GM18861 (cell line): ENCODE data around the gene PLEKHA7.
"Not testable (repeated sequence)": the region's sequence is repeated elsewhere in the genome, so short reads cannot be mapped to it uniquely, and the experiment has no call there.

ENCODE experiments used
- ATAC-seq: cut with Tn5 transposase; IDR thresholded peaks from one replicate; pipeline ENCODE4 v1.9.1; 2021; ENCODE audit not compliant: unreplicated experiment

Gene PLEKHA7

DNA sequence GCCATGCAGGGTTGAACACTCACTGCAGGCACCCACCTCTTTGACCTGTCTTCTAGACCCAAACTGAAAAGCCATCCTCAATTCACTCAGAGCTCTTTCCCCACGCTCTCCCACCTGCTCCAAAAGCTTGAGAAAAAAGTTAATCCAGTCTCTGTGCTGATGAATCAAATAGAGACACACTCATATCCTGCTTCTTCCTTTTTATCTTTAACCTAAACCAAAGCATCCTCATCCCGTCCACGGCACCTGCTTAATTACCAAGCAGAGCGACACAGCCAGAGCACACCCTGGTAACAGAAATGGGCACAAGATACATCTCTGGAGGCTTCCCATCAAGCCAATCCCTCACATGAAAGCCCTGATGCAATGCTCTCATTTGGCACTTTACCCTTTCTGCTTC lies 102.6 kb downstream of the PLEKHA7 start:
- ATAC-seq: no peak

DNA sequence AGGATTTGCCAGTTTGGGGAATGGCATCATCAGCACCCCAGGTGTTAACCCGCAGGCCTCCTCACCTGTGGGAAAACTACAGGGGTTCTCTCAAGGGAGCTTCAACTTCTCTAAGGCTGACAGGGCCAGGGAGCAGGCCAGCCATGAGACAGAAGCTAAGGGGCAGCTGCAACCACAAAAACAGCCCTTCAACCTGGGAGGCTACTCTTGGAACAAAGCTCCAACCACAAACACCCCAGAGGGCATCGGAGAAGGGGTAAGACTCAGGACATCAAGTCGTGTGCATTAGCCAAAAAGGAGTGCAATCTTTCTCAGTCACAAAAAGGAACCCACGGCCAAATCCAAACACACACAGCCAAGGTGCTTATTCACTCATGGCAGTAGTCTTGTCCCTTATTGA lies 103.0 kb downstream of the PLEKHA7 start:
- ATAC-seq: no peak

DNA sequence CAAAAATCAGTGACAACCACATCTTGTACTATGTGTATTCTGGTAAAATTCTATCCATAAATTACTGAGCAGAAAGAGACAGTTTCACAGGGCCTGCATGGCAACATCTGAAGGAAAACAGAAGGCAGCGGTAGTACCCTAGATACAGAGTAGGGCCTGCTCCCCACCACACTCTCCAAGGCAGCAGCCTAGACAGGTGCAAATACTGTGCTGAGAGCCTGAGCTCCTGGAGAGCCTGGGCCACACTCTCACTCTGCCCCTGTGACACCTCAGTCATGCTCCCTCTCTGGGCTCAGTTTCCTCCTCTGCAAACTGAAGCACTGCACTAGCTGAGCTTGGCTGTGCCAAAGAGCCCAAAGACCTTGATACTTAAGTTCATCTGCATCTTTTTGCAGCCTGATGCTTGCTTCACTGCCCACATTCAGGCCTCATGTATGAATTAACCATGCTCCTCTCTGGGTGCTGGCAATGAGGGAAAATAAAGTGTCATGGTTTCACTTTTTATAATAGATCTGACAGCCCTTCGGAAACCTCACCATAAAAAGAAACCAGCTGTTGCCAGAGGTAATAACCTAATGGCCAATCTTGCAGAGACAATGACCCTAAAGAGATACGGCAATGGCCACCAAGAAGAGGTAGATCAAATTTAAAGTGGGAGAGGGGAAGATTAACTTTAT lies 104.7 kb downstream of the PLEKHA7 start:
- peak; percentile 90 for ATAC-seq

DNA sequence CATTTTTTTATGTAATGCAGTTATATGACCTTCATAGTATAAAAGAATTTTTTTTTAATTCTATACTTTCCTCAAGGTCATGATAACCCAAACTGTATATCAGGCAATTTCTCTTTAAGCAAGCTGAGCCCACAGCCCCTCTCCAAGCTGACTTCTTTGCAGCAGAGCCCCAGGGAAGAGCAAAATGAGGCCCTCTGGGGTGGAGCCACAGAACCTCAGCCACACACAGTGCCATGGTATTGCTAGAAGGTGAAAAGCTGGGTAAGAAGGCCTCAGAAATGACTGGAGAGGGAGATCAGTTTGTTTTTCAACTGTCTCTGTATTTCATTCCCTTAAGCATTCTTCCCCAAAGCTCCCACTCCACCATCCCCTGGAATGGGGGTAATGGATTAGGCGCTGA lies 108.8 kb downstream of the PLEKHA7 start:
- ATAC-seq: no peak

DNA sequence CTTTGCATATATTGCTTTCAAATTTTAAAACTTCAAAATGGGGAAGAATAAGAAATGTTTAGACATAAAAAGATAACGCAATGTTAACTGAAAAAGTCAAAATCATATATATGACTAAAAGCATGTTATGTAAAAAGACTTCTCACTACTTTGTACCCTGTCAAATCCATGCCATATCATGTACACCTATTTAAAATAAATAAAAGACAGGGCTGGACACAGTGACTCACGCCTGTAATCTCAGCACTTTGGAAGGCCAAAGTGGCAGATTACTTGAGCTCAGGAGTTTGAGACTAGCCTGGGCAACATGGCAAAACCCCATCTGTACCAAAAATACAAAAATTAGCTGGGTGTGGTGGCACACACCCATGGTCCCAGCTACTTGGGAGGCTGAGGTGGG lies 109.5 kb downstream of the PLEKHA7 start:
- not testable (repeated sequence) for ATAC-seq

DNA sequence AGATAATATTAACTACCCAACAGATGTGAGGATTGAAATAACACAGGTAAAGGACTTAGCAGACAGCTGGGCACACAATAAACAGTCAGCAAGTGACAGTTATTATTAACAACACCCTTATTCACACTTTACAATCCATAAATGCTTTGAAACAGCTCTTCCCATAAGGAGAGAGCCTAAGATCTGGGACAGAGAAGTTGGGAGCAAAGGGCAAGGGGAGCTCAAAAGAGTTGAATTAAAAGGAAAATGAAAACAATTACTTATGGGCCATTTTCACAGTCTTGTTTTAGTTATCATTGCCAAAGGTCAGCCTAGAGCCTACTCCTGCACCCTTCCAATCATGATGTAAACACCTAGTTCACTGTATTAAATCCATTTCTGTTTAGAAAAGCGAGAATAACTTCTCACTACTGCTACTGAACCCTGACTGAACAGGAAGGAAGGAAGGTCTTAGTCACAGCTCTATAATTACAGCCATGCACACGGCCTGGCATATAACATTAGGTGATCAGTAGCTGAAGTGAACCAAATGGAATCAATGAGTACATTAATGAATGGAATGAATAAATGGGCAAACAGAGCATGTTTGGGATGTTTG lies 111.3 kb downstream of the PLEKHA7 start:
- peak; percentile 68 for ATAC-seq

DNA sequence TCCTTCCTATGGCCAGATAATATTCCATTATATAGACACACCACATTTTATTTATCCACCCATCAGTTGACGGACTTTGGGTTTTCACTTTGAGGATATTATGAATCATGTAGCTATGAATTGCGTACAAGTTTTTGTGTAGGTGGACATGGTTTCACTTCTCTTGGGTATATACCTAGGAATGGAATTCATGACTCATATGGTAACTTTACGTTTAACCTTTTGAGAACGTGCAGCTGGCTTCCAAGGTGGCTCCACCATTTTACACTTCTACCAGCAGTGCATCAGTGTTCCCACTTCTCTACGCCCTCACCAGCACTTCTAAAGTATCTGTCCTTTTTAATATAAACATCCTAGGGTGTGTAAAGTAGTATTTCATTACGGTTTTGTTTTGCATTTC lies 112.0 kb downstream of the PLEKHA7 start:
- peak; percentile 86 for ATAC-seq

DNA sequence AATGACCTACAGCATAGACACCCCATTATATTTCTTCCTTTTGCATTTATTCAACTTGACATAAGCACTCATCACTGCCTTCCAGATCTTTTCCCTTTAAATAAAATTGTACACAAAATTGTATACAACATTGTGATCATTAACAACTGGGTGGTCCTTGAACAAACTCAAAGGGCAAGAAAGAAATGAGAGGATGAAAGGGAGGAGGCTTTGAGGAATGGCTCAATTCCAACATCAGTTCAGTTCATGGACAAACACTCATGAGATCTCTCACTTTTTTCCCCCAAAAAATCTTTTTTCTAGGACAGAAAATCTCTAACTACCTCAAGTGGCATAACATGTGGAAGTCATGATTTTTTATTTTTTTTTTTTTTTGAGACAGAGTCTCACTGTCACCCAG lies 113.7 kb downstream of the PLEKHA7 start:
- ATAC-seq: no peak

DNA sequence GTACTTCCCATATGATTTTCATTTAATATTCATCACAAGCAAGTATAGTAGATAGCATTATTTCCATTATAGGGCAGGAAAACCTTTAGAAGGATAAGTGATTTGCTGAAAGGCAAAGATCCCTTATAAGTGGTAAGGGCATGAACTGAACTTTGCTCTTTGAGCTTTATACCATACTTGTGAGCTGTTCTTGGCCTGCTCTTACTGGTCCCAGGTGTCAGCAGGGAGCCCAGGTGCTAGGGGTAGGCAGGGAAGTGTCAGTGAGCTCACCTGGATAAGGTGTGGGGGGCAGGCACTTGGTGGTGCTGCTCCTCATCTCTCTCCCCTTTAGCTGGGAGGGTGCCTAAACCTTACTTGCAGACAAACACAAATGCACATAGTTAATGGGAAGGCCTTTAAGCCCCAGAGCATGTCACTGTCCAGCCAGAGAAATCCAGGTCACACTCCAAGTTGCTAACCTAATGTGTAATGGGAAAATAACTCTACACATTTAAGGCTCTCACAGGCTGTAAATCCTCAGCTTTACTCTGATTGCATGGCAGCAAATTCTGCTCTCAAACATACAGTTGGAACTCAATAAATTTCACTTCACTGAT lies 114.4 kb downstream of the PLEKHA7 start:
- ATAC-seq: no peak

DNA sequence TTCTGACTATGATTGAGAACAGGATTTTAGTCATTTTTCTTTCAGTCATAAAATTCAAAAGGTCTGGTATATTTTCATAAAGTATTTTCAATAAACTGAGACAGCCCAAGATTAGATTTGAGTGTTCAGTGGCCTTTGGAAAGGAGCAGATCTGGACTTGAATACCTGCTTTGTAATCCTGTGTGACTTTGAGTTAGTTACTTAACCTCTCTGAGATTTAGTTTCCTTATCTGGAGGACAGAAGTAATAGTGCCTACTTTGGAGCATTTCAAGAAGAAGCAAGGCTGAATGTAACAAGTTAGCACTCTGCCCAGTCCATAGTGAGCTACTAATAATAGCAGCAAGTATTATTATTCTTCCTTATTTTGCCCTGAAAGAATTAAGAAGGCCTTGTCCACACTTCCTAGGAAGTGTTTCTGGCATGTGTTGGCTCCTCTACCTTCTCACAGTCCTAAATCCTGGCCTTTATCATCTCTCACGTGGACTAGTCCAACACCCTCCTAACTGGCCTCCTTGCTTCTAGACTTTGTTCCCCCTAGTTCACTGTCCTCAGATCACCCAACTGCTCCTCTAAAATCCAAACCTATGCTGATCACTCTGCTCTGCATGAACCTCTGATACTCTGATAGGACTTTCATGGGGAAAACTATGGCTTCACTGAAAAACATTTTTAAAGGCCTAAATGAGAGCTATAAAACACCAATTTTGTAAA lies 115.8 kb downstream of the PLEKHA7 start:
- ATAC-seq: no peak

DNA sequence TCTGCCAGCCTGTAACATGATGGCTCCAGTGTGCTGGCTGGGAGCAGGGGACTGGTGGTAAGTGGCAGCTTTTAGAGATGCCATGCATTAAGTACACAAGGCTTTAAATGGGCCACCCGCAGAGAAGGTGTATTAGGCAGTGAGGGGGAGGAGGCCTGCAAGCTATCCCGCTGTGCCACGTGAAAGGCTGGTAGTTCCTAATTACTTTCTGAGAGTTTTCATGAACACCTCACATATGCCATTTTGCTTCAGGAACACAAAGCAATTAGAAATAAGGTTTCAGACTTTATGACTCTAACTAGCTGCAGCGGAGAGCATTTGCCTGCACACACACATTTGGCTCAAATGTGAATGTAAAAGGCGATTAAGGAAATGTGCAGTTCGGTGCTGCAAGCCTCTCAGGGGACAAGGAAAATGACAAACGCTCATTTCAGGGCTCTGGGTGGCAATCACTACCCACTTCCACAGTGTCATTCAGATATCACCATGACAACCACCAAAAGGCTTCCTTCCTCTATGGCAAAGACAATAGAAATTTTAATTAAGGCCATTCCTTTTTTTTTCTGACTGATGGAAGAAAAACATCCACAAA lies 116.6 kb downstream of the PLEKHA7 start:
- no peak for ATAC-seq

DNA sequence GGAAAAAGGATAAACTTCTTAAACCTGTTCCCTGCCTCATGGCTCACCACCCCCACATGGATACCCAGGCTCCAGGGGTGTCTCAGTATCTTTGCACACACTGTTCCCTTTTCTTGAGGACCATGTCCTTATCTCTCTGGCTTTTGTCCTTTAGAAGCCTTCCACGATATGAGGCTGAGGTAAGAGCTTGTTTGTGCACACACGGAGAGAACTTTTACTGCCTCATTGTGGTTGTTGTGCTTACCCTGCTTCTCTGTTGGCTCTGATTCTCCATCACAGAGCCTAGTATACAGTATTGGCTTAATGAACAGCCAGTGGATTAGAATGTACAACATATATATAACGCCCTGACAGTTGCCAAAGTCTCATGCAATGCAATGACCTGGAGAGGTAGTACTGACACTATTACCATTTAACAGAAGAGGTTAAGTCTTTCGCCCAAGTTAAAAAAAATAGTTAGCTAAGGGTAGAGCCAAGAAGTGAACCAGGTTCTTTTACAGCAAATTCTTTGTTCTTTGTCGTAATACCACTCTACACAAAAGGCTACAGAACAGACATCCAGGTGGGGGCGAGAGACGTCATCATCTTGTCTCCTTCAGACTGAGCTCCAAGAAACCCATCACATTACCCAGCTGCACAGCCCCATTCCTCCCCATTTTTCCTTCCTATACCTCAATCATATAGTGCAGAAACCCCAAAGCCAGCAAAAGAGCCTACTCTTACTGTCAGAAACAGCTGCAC lies 117.3 kb downstream of the PLEKHA7 start:
- no peak for ATAC-seq

DNA sequence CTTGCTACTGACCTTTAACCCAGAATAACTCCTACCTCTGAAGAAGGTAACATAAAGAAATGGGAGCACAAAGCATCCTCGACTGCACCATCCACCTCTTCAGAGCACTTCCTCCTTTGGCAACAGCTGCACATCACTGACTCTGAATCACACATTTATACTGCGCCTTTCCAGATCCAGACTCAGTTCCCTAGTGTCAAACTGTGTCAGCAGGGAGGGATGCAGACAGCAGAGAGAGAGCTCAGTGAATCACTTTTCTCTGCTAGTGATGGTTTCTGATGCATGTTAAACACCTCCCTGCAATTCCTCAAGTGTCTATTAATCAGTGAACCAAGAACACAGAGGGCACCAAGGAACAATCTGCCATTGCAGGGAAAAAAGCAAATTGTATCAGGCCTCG lies 118.9 kb downstream of the PLEKHA7 start:
- no peak for ATAC-seq

DNA sequence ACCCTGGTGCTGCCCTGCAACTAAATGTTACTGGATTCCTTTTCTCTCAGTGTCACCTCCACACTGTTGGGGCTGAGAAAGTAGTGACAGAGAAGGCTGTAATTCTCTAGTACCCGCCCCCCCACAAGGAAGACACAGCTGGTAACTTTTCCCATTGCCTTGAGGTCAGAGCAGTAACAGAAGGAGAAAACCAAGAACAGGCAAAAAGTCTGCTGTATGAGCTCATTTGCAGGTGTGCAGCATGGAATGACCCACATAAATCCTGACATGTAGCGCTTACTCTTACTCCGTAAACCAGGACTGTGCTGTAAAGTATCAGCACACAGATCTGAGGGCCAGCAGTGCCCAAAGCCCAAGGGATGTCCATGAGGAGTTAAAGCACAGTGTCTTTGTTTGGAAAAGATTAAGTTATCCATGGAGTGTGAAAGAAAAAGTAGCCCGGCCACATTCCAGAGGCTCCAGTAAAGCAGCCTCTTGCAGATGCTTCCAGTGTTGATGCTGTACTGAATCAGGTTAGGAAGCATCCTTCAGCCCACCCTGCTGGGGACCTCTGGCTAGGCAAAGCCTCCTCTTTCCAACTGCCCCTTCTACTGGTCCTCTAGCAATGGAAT lies 120.7 kb downstream of the PLEKHA7 start:
- ATAC-seq: no peak

DNA sequence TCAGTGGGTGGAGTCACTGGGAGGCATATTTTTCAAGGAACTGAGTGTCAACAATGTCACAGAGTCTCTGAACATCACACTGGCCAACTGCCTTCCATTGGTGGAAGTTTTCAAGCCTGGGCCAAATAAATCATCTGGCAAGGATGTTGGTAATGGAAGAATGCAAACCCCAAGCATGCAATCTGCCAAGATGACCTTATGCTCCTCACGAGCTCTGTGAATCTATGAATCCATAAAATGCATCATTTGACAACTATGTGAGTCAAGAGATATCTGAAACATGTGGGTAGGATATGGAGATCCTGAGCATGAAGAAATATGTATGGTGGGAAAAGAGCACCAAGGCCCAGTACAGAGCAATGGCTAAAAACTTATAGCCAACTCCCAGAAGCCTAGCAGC lies 122.2 kb downstream of the PLEKHA7 start:
- no peak for ATAC-seq

DNA sequence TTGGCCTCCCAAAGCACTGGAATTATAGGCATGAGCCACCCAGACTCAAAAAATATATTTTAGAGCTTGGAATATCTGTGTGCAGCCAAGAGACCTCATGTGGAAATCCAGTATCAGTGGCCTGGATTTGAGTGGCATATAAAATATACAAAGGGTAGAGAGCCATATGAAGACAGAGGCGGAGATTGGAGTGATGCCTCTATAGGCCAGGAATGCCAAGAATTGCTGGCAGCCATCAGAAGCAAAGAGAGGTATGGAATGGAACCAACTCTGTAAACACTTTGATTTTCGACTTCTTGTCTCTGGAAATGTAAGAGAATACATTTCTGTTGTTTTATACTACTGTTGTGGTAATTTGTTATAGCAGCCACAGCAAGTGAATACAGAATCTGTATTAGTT lies 123.0 kb downstream of the PLEKHA7 start:
- no peak for ATAC-seq

DNA sequence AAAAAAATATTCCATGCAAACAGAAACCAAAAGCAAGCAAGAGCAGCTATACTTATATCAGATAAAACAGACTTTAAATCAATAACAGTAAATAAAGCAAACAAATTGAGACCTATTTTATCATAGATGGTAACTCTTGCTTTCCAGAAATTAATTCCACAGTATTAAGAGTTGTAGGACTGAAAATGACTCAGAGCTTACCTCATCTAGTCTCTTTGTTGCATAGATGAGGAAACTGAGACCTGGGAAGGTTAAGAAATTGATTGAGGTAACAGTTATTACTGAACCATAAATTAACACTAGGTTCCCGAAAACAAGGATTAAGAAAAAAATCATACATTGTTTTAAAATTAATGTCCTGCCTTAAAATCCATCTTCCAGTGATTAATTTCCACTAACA lies 123.8 kb downstream of the PLEKHA7 start:
- ATAC-seq: no peak

DNA sequence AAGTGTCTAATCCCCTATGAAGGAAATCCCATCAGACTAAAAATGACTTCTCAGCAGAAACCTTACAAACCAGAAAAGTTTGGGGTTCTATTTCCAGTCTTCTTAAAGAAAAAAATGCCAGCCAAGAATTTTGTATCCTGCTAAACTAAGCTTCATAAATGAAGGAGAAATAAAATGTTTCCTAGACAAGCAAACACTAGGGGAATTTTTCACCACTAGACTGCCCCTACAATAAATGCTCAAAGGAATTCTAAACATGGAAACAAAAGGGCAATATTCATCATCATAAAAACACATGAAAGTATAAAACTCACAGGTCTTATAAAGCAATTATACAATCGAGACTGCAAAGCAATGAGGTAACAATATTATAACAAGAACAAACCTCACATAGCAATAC lies 124.3 kb downstream of the PLEKHA7 start:
- no peak for ATAC-seq

DNA sequence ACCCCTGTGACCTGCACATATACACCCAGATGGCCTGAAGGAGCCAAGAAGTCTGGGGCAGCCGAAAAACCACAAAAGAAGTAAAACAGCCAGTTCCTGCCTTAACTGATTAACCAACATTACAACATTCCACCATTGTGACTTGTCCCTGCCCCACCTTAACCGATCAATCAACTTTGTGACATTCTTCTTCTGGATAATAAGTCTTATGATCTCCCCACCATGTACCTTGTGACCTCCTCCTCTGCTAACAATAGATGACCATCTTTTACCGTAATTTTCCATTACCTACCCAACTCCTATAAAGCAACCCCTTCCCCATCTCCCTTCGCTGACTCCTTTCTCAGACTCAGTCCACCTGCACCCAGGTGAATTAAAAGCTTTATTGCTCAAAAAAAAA lies 125.2 kb downstream of the PLEKHA7 start:
- ATAC-seq: not testable (repeated sequence)

DNA sequence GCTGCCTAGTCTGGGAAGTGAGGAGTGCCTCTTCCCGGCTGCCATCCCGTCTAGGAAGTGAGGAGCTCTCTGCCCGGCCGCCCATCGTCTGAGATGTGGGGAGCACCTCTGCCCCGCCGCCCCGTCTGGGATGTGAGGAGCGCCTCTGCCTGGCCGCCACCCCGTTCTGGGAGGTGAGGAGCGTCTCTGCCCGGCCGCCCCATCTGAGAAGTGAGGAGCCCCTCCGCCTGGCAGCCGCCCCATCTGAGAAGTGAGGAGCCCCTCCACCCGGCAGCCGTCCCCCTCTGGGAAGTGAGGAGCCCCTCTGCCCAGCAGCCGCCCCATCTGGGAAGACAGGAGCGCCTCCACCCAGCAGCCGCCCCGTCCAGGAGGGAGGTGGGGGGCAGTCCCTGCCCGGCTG lies 126.3 kb downstream of the PLEKHA7 start:
- ATAC-seq: not testable (repeated sequence)

DNA sequence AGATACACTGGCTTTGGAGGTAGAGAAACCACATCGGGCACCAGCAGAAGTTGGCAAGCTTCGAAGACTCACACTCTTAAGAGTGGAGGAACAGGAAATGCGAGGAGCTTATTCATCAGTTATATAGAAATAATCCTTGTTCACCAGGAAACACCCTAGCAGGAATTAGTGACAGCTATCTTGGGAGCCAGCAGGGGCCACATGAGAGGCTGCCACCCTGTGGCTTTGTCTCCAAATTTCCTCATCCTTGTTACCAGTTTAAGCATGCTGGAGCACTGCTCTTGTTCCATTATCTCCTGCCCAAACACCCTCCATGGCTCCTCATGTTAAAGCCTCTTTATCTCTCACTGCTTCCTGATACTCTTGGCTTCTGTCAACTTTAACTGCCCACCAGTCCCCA lies 131.0 kb downstream of the PLEKHA7 start:
- ATAC-seq: no peak
